NCI-H2107 treated with DMSO at 0.1 percent for 48 hours (cell line): ENCODE measurements around the gene NF2.

Experiments used
- DNase-seq: peaks from one replicate; lab custom pipeline; 2025; ENCODE audit not compliant: unreplicated experiment; lab: John Stamatoyannopoulos, UW

NF2 gene

GRCh38 chr22:29718949-29719898 is 115.8 kb downstream of the NF2 start:
- DNase-seq: no peak

GRCh38 chr22:29719899-29720645 is 116.6 kb downstream of the NF2 start, which contains the start of gene CABP7:
Gene CABP7, plus strand, starts transcription at chr22:29720003. Its CDS starts 422 bp downstream, at chr22:29720425.
- no peak for DNase-seq

GRCh38 chr22:29720811-29721323 is 117.4 kb downstream of the NF2 start:
- no peak for DNase-seq

- no peak for DNase-seq
Measured at GRCh38 chr22:29722151-29722550, 118.7 kb downstream of the NF2 start.

- no peak for DNase-seq
Measured at GRCh38 chr22:29722587-29722986, 119.2 kb downstream of the NF2 start.

GRCh38 chr22:29723766-29724165 is 120.3 kb downstream of the NF2 start:
- DNase-seq: no peak

- DNase-seq: no peak
Measured at GRCh38 chr22:29724843-29725242, 121.4 kb downstream of the NF2 start.

- DNase-seq: no peak
Measured at GRCh38 chr22:29726106-29726505, 122.7 kb downstream of the NF2 start.

- DNase-seq: no peak
Measured at GRCh38 chr22:29726512-29727130, 123.2 kb downstream of the NF2 start.

- DNase-seq: no peak
Measured at GRCh38 chr22:29727131-29727523, 123.7 kb downstream of the NF2 start.

- DNase-seq: no peak
Measured at GRCh38 chr22:29729161-29729560, 125.7 kb downstream of the NF2 start.

GRCh38 chr22:29731058-29731850 is 127.8 kb downstream of the NF2 start:
- no peak for DNase-seq

GRCh38 chr22:29732883-29733282 is 129.4 kb downstream of the NF2 start:
- DNase-seq: no peak

GRCh38 chr22:29733362-29734201 is 130.1 kb downstream of the NF2 start:
- DNase-seq: peak; percentile 18

GRCh38 chr22:29734406-29734805 is 131.0 kb downstream of the NF2 start:
- DNase-seq: no peak

GRCh38 chr22:29734838-29735237 is 131.4 kb downstream of the NF2 start:
- DNase-seq: no peak

- DNase-seq: no peak
Measured at GRCh38 chr22:29735416-29735815, 132.0 kb downstream of the NF2 start.

- no peak for DNase-seq
Measured at GRCh38 chr22:29737251-29738117, 134.1 kb downstream of the NF2 start.
